IMR-90 (cell line): ENCODE measurements around the gene PIGU.

ENCODE experiments used
- CTCF ChIP-seq: conservative IDR thresholded peaks from 2 replicates; pipeline ENCODE4 v1.5.1; 2012; ENCODE audit warnings: mild to moderate bottlenecking, low read depth, low read length, improper control_type of control experiment
- FOS ChIP-seq: fragments of 150-350 bp; IDR thresholded peaks from 2 replicates; pipeline ENCODE4 v1.6.1; 2016; ENCODE audit warnings: low read depth, low read length
- POLR2A ChIP-seq: IDR thresholded peaks from 2 replicates; pipeline ENCODE4 v1.6.1; 2012; ENCODE audit warnings: mild to moderate bottlenecking, low read depth, low read length

GRCh38 chr20:34549929-34550305 is 127.0 kb downstream of the PIGU start:
- TF ChIP-seq POLR2A = no peak
- TF ChIP-seq CTCF = no peak
- TF ChIP-seq FOS = no peak
